Coronary artery (tissue), 2 donors: Measurements from ENCODE around the gene CCDC167.

Source experiments
- DNase-seq: peaks from one replicate; pipeline ENCODE4 v3.0.0-alpha.2; 2017; ENCODE audit warnings: low spot score
- H3K27ac ChIP-seq, 2 donors: fragments of 200-600 bp; sonication (generic); one replicate each; pipeline ENCODE4 v1.5.1; 2016 to 2019
- H3K4me3 ChIP-seq: fragments of 200-600 bp; sonication (generic); 2 replicates; pipeline ENCODE4 v1.5.1; 2016; ENCODE audit warnings: mild to moderate bottlenecking, moderate library complexity
- TF ChIP-seq, protein P1 (sequence below): fragments of 200-600 bp; sonication (generic); IDR thresholded peaks from one replicate; pipeline ENCODE4 v1.5.1; 2019; ENCODE audit warnings: antibody characterized with exemption

The CCDC167 gene

DNA sequence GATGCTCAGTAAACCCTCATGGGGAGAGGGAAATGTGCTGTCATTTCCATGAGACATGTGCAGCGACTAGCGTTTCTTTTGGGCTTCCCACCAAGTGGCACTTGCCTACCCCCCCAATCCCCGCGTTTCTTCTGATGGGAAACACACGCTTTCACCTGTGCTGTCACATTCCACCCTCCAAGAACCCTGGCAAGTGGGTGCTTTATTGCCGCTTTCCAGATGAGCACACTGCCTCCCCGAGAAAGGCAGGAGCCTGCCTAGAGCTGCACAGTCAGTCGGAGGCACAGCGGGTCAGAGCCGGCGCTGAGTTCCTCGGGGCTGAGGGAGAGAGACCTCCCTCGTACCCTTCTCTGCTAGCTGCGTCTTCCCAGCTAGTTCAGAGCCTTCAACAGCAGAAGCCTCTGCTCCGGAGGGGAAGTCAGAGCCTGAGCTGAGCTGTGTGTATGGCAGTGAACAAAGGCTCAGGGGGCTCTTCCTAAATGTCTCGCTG lies 12.3 kb upstream of the CCDC167 start:
- Histone ChIP-seq H3K4me3 (no peak overlapping the region), H3K27ac (no peak overlapping the region)
- no peak for DNase-seq
- TF ChIP-seq, protein P1, sequence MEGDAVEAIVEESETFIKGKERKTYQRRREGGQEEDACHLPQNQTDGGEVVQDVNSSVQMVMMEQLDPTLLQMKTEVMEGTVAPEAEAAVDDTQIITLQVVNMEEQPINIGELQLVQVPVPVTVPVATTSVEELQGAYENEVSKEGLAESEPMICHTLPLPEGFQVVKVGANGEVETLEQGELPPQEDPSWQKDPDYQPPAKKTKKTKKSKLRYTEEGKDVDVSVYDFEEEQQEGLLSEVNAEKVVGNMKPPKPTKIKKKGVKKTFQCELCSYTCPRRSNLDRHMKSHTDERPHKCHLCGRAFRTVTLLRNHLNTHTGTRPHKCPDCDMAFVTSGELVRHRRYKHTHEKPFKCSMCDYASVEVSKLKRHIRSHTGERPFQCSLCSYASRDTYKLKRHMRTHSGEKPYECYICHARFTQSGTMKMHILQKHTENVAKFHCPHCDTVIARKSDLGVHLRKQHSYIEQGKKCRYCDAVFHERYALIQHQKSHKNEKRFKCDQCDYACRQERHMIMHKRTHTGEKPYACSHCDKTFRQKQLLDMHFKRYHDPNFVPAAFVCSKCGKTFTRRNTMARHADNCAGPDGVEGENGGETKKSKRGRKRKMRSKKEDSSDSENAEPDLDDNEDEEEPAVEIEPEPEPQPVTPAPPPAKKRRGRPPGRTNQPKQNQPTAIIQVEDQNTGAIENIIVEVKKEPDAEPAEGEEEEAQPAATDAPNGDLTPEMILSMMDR, result no peak

DNA sequence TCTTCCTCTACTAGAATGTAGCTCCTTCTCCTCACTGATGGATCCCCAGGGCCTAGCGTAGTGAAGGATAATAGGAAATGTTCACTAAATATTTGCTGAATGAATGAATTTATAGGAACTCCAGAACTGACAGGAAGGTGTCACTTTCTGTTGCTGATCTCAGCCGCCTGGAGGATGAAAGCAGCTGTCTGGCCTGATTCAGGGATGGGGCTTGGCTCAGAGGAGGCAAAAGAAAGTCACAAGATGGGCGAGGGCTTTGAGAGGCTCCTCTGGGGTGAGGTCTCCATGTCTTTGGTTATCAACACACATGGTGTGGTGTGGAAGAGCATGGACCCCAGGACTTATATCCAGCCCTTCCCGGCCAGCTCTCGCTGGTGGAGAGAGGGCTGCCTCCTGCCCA lies 11.5 kb upstream of the CCDC167 start:
- no peak for DNase-seq
- TF ChIP-seq, protein P1, result no peak
- H3K4me3 ChIP-seq, result no peak overlapping the region

GRCh38 chr6:37507690-37508421 lies 8.2 kb upstream of the CCDC167 start:
- H3K4me3 ChIP-seq, result no peak overlapping the region
- no peak for DNase-seq
- TF ChIP-seq, protein P1, result no peak
- no peak overlapping the region for H3K27ac ChIP-seq

More for the DNA sequence above, 11.5 kb upstream of the CCDC167 start:
- no peak overlapping the region for H3K27ac ChIP-seq

- Histone ChIP-seq H3K4me3 (no peak overlapping the region), H3K27ac (no peak overlapping the region)
- DNase-seq, result no peak
- TF ChIP-seq, protein P1, result no peak
These were observed 7.4 kb upstream of the CCDC167 start for GRCh38 chr6:37507077-37507476.

GRCh38 chr6:37506479-37506878 lies 6.8 kb upstream of the CCDC167 start:
- H3K27ac ChIP-seq, result no peak overlapping the region
- no peak overlapping the region for H3K4me3 ChIP-seq
- TF ChIP-seq, protein P1, result no peak
- DNase-seq, result no peak

- no peak overlapping the region for H3K4me3 ChIP-seq
- TF ChIP-seq, protein P1, result no peak
- no peak for DNase-seq
- no peak overlapping the region for H3K27ac ChIP-seq
These were observed 4.3 kb upstream of the CCDC167 start for GRCh38 chr6:37504024-37504423.

DNA sequence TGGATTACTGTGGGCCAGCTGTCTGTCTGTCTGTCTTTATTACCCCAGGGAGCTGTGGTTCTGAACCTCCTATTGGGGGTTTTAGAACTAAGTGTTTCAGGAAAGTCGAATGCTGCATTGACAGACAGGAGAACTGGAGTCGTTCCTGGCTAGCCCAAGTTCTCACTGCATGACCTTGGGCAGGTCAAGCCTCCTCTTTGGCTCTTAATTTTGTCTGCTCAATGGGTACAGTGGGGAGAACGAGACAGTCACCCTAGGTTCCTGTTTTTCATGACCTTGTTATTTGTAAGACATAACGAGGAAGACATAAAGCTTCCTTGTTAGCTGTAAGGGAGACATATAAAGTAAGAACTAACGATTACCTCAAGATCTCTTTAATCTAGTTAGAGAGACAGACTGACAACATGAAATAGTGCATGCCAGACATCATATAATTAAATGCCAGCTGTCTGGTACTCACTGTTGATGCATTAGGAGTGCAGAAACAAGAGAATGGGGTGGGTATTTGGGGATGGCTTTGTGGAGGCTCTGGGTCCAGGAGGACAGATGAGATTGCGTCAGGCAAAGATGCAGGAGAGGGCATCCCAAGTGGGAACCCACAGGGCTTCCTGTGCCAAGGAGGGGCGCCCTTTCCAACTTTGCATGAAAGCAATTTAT lies 3.7 kb upstream of the CCDC167 start:
- H3K27ac ChIP-seq, result no peak overlapping the region
- TF ChIP-seq, protein P1, result no peak
- no peak for DNase-seq
- no peak overlapping the region for H3K4me3 ChIP-seq
